Astrocyte of the hippocampus (primary cell): ENCODE data around the gene CACNA1C.
A peak's percentile ranks its signal among the peaks of the same experiment; 100 is the strongest.

Experiments
- DNase-seq: peaks from one replicate; pipeline ENCODE4 v3.0.0; 2011; ENCODE audit warnings: low read depth, low spot score

CACNA1C gene

GRCh38 chr12:2171672-2172426 lies 119.1 kb downstream of the CACNA1C start:
- DNase-seq: no peak

GRCh38 chr12:2172491-2173214 lies 119.9 kb downstream of the CACNA1C start:
- DNase-seq: no peak

GRCh38 chr12:2173971-2174370 lies 121.2 kb downstream of the CACNA1C start:
- DNase-seq: no peak

- no peak for DNase-seq
Observed at GRCh38 chr12:2177003-2177402, 124.2 kb downstream of the CACNA1C start.

- no peak for DNase-seq
Observed at GRCh38 chr12:2177751-2178150, 125.0 kb downstream of the CACNA1C start.

- no peak for DNase-seq
Observed at GRCh38 chr12:2179058-2179457, 126.3 kb downstream of the CACNA1C start.

GRCh38 chr12:2179953-2180736 lies 127.4 kb downstream of the CACNA1C start:
- DNase-seq: peak; percentile 87

GRCh38 chr12:2180737-2181082 lies 127.9 kb downstream of the CACNA1C start:
- DNase-seq: no peak

- DNase-seq: peak; percentile 66
Observed at GRCh38 chr12:2183556-2184541, 131.1 kb downstream of the CACNA1C start.

GRCh38 chr12:2185751-2186341 lies 133.1 kb downstream of the CACNA1C start:
- no peak for DNase-seq

GRCh38 chr12:2187195-2187945 lies 134.6 kb downstream of the CACNA1C start:
- DNase-seq: no peak

- no peak for DNase-seq
Observed at GRCh38 chr12:2190085-2190484, 137.3 kb downstream of the CACNA1C start.

- no peak for DNase-seq
Observed at GRCh38 chr12:2190896-2191533, 138.2 kb downstream of the CACNA1C start.

- DNase-seq: no peak
Observed at GRCh38 chr12:2191534-2192153, 138.9 kb downstream of the CACNA1C start.

GRCh38 chr12:2192231-2192630 lies 139.4 kb downstream of the CACNA1C start:
- no peak for DNase-seq

GRCh38 chr12:2194060-2194459 lies 141.3 kb downstream of the CACNA1C start:
- DNase-seq: no peak

GRCh38 chr12:2194571-2194970 lies 141.8 kb downstream of the CACNA1C start:
- no peak for DNase-seq

- DNase-seq: no peak
Observed at GRCh38 chr12:2195085-2195484, 142.3 kb downstream of the CACNA1C start.

- peak; percentile 91 for DNase-seq
Observed at GRCh38 chr12:2198005-2198501, 145.3 kb downstream of the CACNA1C start.
